Measurements from ENCODE around the gene GCN1.

The GCN1 gene

DNA sequence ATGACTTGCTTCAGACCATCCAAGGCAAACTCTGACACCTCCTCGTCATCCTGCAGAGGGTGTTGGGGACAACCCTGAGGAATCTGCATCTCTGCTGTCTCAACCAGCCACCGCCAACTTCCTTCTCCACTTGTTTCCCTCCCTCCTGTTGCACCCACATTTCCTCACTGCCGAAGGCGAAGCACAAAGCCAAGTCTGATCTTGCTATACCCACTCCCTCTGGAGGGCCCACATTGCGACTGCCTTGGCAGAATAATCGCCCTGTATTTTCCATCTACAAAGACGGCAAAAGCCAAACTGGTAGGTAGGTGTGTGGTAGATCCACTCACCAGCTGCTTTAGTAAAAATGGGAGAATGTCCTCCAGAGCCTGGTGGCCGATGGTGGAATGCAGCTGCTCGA, 56.1 kb downstream of the GCN1 start:
- DNase-seq (ENCODE audit: low read depth in 1 of 2, low spot score in 1 of 2) = no peak
- H3K27ac ChIP-seq (replicated peaks) = no peak overlapping the region
- TF ChIP-seq GABPA (IDR thresholded peaks at IDR 0.05; ENCODE audit: low read depth) (no peak), REST (IDR thresholded peaks at IDR 0.05; ENCODE audit: insufficient replicate concordance, low read depth) (no peak), POLR2AphosphoS5 (IDR thresholded peaks at IDR 0.05; ENCODE audit: low read depth) (no peak), SPI1 (IDR thresholded peaks at IDR 0.05; ENCODE audit: borderline replicate concordance, low read depth) (no peak)
- TF ChIP-seq, protein P1, sequence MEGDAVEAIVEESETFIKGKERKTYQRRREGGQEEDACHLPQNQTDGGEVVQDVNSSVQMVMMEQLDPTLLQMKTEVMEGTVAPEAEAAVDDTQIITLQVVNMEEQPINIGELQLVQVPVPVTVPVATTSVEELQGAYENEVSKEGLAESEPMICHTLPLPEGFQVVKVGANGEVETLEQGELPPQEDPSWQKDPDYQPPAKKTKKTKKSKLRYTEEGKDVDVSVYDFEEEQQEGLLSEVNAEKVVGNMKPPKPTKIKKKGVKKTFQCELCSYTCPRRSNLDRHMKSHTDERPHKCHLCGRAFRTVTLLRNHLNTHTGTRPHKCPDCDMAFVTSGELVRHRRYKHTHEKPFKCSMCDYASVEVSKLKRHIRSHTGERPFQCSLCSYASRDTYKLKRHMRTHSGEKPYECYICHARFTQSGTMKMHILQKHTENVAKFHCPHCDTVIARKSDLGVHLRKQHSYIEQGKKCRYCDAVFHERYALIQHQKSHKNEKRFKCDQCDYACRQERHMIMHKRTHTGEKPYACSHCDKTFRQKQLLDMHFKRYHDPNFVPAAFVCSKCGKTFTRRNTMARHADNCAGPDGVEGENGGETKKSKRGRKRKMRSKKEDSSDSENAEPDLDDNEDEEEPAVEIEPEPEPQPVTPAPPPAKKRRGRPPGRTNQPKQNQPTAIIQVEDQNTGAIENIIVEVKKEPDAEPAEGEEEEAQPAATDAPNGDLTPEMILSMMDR (IDR thresholded peaks at IDR 0.05; ENCODE audit: insufficient read depth, low read length) = no peak

DNA sequence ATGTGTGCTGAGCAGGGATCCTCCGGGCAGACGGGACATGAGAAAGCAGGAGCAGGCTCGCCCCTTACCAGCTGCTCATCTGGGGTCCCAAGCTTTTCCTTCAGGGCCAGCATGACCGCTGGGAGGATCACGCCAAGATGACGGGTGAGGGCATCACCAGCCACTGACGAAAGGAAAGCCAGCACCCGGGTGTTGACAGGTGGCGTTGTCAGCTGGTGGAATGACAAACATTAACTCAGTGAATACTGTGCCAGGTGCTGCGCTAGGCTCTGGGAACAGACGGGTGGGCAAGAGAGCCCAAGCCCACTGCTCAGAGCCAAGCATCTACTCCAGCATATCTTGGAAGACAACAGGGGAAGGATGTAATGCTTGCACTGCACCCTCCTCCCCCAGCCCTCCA, 56.7 kb downstream of the GCN1 start:
- Histone ChIP-seq H3K27me3 (ENCODE audit: insufficient read depth, poor library complexity, severe bottlenecking) (no peaks in the 10 kb centered on the region), H3K4me3 (replicated peaks; ENCODE audit: insufficient read depth, low read length) (no peak overlapping the region), H3K27ac (replicated peaks) (no peak overlapping the region)
- no peak for DNase-seq (ENCODE audit: low read depth in 1 of 2, low spot score in 1 of 2)
- TF ChIP-seq REST (IDR thresholded peaks at IDR 0.05; ENCODE audit: insufficient replicate concordance, low read depth) (no peak), SPI1 (IDR thresholded peaks at IDR 0.05; ENCODE audit: borderline replicate concordance, low read depth) (no peak), GABPA (IDR thresholded peaks at IDR 0.05; ENCODE audit: low read depth) (no peak), POLR2AphosphoS5 (IDR thresholded peaks at IDR 0.05; ENCODE audit: low read depth) (no peak)
- TF ChIP-seq, protein P1 (IDR thresholded peaks at IDR 0.05; ENCODE audit: insufficient read depth, low read length) = no peak

More for the DNA sequence above, 56.1 kb downstream of the GCN1 start:
- H3K4me3 ChIP-seq (replicated peaks; ENCODE audit: insufficient read depth, low read length) = no peak overlapping the region
- H3K27me3 ChIP-seq (ENCODE audit: insufficient read depth, poor library complexity, severe bottlenecking) = no peaks in the 10 kb centered on the region

DNA sequence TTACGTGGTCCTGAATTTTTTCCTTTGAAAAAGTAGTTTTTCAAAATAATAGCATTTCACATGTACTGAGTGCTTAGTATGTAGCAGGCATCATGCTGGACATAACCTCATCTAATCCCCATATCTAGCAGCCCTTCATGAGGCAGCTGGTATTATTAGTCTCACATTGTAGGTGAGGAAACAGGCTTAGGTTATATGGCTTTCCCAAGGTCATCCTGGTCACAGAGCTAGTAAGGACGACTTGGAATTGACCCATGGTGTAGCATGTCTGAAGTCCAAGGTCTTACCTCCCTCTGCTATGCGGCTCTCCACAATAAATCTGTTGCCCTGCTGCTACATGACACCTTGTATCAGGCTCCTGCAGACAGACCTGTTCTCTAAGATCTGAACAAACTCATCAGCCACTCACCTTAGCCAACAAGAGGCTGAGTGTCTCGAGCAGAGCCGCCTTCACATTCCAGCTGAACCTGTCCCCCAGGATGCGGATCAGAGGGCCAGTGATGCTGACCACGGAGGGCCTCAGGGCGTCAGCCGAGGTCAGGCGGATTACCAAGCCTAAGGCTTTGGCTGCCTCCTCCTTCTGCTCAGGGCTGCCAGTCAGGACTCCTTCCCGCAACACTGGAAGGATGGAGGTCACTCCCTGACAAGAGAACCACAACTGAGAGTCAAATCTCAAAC, 58.3 kb downstream of the GCN1 start:
- H3K27ac ChIP-seq (replicated peaks) = no peak overlapping the region
- no peak overlapping the region for H3K4me3 ChIP-seq (replicated peaks; ENCODE audit: insufficient read depth, low read length)

More for the DNA sequence above, 58.3 kb downstream of the GCN1 start:
- H3K27me3 ChIP-seq (ENCODE audit: insufficient read depth, poor library complexity, severe bottlenecking) = no peaks in the 10 kb centered on the region
- TF ChIP-seq GABPA (IDR thresholded peaks at IDR 0.05; ENCODE audit: low read depth) (no peak), POLR2AphosphoS5 (IDR thresholded peaks at IDR 0.05; ENCODE audit: low read depth) (no peak), REST (IDR thresholded peaks at IDR 0.05; ENCODE audit: insufficient replicate concordance, low read depth) (no peak), SPI1 (IDR thresholded peaks at IDR 0.05; ENCODE audit: borderline replicate concordance, low read depth) (no peak)
- TF ChIP-seq, protein P1 (IDR thresholded peaks at IDR 0.05; ENCODE audit: insufficient read depth, low read length) = no peak
- no peak for DNase-seq (ENCODE audit: low read depth in 1 of 2, low spot score in 1 of 2)

Data from HL-60 (cell line).